ELR (cell line): Measurements from ENCODE around the gene C21orf58.

Experiments used
- DNase-seq: peaks from one replicate; pipeline ENCODE4 v3.0.0-alpha.2; 2015; ENCODE audit warnings: low read depth

Gene C21orf58

DNA sequence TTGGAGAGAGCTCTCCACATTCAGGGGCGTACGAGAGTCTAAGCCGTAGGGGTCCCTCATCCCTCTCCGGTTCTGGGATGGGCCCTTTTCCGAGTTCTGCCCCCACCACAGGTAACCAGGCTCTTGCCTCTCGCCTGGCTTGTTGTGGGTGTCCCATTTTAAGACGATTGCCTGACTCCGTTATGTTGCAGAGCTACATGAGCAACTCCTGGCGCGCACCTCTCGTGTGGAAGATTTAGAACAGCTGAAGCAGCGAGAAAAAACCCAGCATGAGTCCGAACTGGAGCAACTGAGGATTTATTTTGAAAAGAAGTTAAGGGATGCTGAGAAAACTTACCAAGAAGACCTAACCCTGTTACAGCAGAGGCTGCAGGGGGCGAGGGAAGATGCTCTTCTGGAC is 29.2 kb upstream of the C21orf58 start:
- DNase-seq = no peak

GRCh38 chr21:46352164-46352515 is 28.5 kb upstream of the C21orf58 start:
- no peak for DNase-seq

DNA sequence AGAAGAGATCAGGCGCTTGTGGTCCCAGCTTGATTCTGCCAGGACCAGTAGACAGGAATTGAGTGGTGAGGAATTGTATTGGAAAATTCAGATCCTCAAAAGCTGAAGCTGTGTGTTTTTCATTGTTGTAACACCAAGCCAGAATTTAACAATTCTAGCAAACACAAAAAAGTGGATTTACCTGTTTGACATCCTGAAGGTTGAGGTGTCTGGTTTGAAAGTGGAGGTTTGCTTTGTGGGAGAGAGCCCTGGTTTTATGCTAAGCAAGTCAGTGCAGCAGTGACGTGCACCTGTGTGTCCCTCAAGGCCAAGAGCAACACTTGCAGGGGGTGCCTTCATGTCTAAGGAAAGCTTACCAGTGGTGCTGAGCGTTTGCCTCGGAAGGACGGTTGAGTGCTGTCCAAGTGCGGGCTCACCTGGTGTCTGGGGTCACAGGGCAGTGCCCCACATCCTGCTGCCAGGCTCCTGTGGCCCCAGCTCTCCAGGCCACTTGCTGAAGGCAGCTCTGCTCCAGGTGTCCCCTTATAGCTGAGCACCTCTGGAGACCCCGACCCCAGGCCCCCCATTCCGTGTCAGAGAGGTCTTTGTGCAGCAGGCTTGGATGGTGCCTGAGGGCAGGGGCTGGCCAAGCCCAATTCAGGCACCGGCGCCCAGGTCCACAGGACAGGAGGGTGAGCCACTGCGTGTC is 27.9 kb upstream of the C21orf58 start:
- no peak for DNase-seq

- no peak for DNase-seq
Observed at GRCh38 chr21:46350981-46351380, 27.3 kb upstream of the C21orf58 start.

DNA sequence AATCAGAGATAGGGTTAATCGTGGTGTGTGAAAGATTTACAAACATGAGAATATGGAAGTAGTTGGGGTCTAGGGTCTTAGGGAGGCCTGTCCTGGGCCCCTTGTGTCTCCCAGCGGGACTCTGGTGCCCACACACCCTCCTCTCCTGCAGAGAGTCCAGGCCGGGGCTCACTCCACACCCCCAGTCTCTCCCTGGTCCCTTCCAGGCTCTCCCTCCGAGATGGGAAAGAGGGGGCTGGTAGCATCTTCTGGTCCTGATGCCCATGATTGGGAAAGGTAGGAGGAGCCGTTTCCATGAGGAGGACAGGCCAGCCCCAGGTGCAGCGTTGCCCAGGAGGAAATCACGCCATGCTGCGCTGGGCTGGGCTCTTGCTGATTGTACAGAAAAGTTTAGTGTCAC is 26.9 kb upstream of the C21orf58 start:
- DNase-seq = no peak

GRCh38 chr21:46349134-46349760 is 25.6 kb upstream of the C21orf58 start:
- DNase-seq = no peak

GRCh38 chr21:46347791-46348381 is 24.2 kb upstream of the C21orf58 start:
- no peak for DNase-seq

- DNase-seq = no peak
Observed at GRCh38 chr21:46347203-46347550, 23.5 kb upstream of the C21orf58 start.

GRCh38 chr21:46346296-46347202 is 22.9 kb upstream of the C21orf58 start:
- DNase-seq = no peak

DNA sequence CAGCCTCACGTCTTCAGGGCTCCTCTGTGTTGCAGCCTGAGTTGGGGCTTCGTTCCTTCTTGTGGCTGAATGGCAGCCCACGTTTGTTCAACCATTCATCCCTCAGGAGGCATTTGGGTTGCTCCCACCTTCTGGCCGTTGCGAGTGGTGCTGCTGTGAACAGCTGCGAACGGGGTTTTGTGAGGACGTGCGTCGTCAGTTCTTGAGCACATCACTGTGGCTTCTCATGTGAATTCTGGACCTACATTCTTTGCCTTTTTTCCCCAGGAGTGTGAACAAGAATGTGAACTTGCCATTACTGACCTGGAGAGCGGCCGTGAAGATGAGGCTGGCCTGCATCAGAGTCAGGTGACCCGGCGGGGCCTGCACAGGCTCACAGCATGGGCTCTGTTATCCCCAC is 22.2 kb upstream of the C21orf58 start:
- no peak for DNase-seq

DNA sequence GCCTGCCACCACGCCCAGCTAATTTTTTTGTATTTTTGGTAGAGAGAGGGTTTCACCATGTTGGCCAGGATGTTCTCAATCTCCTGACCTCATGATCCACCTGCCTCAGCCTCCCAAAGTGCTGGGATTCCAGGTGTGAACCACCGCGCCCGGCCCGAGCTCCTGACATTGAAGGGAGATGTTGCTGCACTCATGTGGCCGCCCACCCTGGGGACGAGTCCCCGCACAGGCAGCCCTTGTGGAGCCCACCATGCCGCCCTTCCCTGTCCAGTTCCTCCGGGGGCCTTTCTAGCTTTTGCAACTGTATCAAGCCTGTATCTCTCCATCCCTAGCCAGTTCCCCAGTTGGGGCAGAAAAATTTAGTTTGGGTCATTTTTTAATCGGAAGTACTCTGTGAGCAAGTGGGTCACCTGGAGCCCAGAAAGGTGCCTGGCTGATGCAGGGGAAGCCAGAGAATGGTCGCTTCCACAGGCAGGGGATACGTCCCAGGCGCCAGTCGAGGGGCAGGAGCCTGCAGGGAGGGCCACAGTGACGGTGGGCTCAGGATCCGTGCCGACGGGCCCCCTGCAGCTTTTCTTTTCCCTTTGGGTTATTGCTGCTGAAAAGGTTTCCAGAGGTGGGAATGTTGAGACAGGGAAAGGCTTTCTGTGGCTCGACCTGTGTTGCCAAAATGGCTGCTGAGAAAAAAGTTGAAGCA is 20.7 kb upstream of the C21orf58 start:
- no peak for DNase-seq

- no peak for DNase-seq
Observed at GRCh38 chr21:46340998-46341397, 17.3 kb upstream of the C21orf58 start.

DNA sequence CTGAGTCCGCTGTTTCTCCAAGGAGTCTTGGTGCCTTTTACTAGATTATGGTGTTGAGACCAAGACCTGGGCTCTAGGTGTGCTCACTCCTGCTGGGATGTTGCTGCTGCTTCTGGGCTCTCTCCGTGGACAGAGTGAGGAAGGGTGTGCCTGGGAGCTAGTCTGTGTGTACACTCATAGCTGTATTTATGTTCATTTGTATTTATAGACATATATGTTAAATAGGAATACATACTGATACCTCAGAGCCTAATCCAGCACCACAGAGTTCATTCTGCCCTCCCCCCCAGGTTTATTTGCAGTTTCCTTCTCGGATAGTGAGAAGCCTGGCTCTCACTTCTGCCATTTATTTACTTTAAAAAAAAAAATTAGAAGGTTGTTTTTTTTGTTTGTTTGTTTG is 12.9 kb upstream of the C21orf58 start:
- no peak for DNase-seq

DNA sequence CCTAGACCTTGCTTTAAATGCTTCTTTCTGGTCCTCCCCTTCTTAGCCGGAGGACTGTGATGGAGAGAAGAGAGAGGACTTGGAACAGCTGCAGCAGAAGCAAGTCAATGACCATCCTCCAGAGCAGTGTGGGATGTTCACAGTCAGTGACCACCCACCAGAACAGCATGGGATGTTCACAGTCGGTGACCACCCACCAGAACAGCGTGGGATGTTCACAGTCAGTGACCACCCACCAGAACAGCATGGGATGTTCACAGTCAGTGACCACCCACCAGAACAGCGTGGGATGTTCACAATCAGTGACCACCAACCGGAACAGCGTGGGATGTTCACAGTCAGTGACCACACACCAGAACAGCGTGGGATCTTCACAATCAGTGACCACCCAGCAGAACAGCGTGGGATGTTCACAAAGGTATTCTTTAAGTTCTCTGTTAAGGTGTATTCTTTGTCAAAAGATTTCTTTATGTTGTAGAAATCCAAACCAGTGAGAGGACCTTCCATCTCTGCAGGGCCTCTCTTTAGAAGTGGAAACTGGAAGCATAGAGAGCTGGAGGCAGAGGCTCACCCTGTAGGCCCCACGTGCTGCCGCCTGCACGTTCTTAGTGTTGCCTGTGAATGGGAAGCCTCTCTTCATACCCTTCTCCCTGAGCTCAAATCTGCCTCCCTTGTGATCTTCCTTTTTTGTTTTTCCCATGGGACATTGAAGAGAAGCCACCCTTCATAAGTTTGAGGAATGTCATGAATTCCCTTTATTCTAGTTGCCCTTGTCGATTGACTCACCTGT is 10.9 kb upstream of the C21orf58 start:
- no peak for DNase-seq

- DNase-seq = no peak
Observed at GRCh38 chr21:46329796-46330195, 6.1 kb upstream of the C21orf58 start.

- DNase-seq = no peak
Observed at GRCh38 chr21:46328151-46328550, 4.5 kb upstream of the C21orf58 start.

GRCh38 chr21:46327711-46328110 is 4.0 kb upstream of the C21orf58 start:
- DNase-seq = no peak

GRCh38 chr21:46326110-46326703 is 2.5 kb upstream of the C21orf58 start:
- no peak for DNase-seq

DNA sequence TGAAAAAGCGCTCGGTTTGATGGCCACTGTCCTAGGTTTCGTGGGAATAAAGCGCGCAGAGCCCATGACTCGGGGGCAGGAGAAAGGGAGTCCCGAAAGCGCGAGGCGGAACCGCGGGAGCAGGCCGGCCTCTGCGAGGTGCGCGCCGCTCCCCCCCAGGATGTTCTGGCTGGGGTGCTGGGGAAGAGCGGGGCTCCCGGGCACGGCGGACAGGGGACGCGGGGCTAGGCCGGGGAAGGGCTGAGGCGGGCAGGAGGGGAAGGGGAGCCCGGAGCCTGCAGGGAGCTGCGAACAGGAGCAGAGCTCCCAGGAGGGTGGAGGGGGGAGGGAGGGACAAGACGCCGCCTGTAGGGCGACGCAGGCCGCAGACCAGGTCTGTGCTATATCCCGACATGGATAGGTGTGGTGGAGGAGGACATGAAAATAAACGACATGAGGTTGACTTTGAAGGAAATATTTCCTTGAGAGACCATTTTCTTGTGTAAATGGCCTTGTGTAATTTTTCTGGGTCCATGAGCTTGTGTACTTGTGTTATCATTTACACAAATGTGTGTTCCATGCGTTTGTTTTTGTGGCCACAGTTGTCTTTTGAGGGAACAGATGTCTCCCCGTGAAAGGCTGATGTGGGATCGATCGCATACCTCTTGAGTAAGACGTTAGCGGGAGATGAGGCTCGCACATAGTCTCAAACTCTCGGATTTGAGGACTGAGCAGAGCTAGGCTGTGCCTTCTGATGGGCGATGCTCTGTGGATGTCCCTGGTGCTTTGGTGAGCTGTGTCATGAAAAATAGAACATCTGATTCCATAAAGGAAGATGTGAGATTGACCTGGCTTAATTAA is 1.6 kb upstream of the C21orf58 start:
- peak; percentile 64 for DNase-seq
